ENCODE measurements around the gene BRD9. TPM values are rescaled to one million over a fixed set of nuclear protein-coding genes. Genes with fewer than 3 reads are reported as not detected.
A peak's percentile ranks its signal among the peaks of the same experiment; 100 is the strongest.
"Not testable (repeated sequence)": the region's sequence is repeated elsewhere in the genome, so short reads cannot be mapped to it uniquely, and the experiment has no call there.

Gene BRD9
- total and polyA plus RNA-seq, 9 of the 15 experiments (the other 6 are each of a cell fraction or from before 2014, with no cell fraction given) = 2.4 to 68.7 (median 44.9) TPM

GRCh38 chr5:934381-934967, 41.9 kb upstream of the BRD9 start:
- DNase-seq (ENCODE audit: extremely low read depth in 1 of 4, low spot score in 3 of 4); H4K20me1 ChIP-seq (replicated peaks; ENCODE audit: control insufficient read depth, insufficient read depth, low read length); H2AFZ ChIP-seq (ENCODE audit: low read depth, low read length); H3K36me3 ChIP-seq (ENCODE audit: control insufficient read depth, insufficient read depth, low read length); intact Hi-C loops (cut with micrococcal nuclease); BruUV-seq (replicated peaks); H3K9me1 ChIP-seq (ENCODE audit: control insufficient read depth, insufficient read depth, low read length); POLR2A ChIA-PET; H3K4me3 ChIP-seq; H3K9ac ChIP-seq (ENCODE audit: insufficient read depth in 1 of 2, low read depth in 2 of 2, low read length in 2 of 2); H3K4me2 ChIP-seq (ENCODE audit: insufficient read depth, low read length); H3K9me3 ChIP-seq (replicated peaks; ENCODE audit: control insufficient read depth, insufficient read depth, low read depth, low read length); H3K4me1 ChIP-seq (replicated peaks in 1 of 2; ENCODE audit: control insufficient read depth in 2 of 2, insufficient read depth in 2 of 2, low read length in 2 of 2); H3K79me2 ChIP-seq (ENCODE audit: control insufficient read depth, insufficient read depth, low read length); FAIRE-seq; H3K27ac ChIP-seq (ENCODE audit: extremely low read depth, low read depth, low read length); ATAC-seq; TF ChIP-seq REST (CRISPR knock-in tag; IDR thresholded peaks at IDR 0.05; ENCODE audit: low read depth): not testable (repeated sequence)
- CTCF ChIA-PET (ENCODE audit: low intra/inter-chr PET ratio) = interaction anchor here (1.3 kb wide), 1 partner anchor 81 kb away, joined by 3 read pairs; no protein-coding TSS in a partner anchor
- 6% methylated on average over 3 of the region's 3 CpGs for WGBS (ENCODE audit: insufficient coverage, low coverage, missing lambda C conversion rate)
- in situ Hi-C loops (cut with MboI) = loop anchor here (25.0 kb wide), 1 partner anchor 703 kb away; no protein-coding TSS in a partner anchor
- TF ChIP-seq RAD21 (CRISPR knock-in tag; conservative IDR thresholded peaks at IDR 0.05 in 1 of 2, IDR thresholded peaks at IDR 0.05 in 1 of 2) (peak; percentile 14 to 60; a peak in 3 of 4 replicates), REST (IDR thresholded peaks at IDR 0.05; ENCODE audit: borderline replicate concordance) (peak; percentile 19; the same call in 1 of the 2 replicates)
- TF ChIP-seq, protein P1, sequence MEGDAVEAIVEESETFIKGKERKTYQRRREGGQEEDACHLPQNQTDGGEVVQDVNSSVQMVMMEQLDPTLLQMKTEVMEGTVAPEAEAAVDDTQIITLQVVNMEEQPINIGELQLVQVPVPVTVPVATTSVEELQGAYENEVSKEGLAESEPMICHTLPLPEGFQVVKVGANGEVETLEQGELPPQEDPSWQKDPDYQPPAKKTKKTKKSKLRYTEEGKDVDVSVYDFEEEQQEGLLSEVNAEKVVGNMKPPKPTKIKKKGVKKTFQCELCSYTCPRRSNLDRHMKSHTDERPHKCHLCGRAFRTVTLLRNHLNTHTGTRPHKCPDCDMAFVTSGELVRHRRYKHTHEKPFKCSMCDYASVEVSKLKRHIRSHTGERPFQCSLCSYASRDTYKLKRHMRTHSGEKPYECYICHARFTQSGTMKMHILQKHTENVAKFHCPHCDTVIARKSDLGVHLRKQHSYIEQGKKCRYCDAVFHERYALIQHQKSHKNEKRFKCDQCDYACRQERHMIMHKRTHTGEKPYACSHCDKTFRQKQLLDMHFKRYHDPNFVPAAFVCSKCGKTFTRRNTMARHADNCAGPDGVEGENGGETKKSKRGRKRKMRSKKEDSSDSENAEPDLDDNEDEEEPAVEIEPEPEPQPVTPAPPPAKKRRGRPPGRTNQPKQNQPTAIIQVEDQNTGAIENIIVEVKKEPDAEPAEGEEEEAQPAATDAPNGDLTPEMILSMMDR (IDR thresholded peaks at IDR 0.05 in 2 of 3, conservative IDR thresholded peaks at IDR 0.05 in 1 of 3; ENCODE audit: insufficient read depth in 2 of 3, low read depth in 1 of 3, low read length in 3 of 3) = peak in 1 of 3 experiments; percentile 30; a peak in 2 of 6 replicates
- H3K27me3 ChIP-seq (ENCODE audit: control insufficient read depth in 2 of 2, insufficient read depth in 2 of 2, low read length in 2 of 2) = peaks cover 20 to 46% of the 10 kb centered on the region in 2 experiments

GRCh38 chr5:933951-934350, 41.4 kb upstream of the BRD9 start:
- H3K4me1 ChIP-seq (replicated peaks in 1 of 2; ENCODE audit: control insufficient read depth in 2 of 2, insufficient read depth in 2 of 2, low read length in 2 of 2); H3K79me2 ChIP-seq (ENCODE audit: control insufficient read depth, insufficient read depth, low read length); H3K9me3 ChIP-seq (replicated peaks; ENCODE audit: control insufficient read depth, insufficient read depth, low read depth, low read length); H3K4me2 ChIP-seq (ENCODE audit: insufficient read depth, low read length); ATAC-seq; H3K9ac ChIP-seq (ENCODE audit: insufficient read depth in 1 of 2, low read depth in 2 of 2, low read length in 2 of 2); intact Hi-C loops (cut with micrococcal nuclease); H3K9me1 ChIP-seq (ENCODE audit: control insufficient read depth, insufficient read depth, low read length); BruUV-seq (replicated peaks); H3K27ac ChIP-seq (ENCODE audit: extremely low read depth, low read depth, low read length); FAIRE-seq; POLR2A ChIA-PET; H4K20me1 ChIP-seq (replicated peaks; ENCODE audit: control insufficient read depth, insufficient read depth, low read length); H3K36me3 ChIP-seq (ENCODE audit: control insufficient read depth, insufficient read depth, low read length); H3K4me3 ChIP-seq; H2AFZ ChIP-seq (ENCODE audit: low read depth, low read length); DNase-seq (ENCODE audit: extremely low read depth in 1 of 4, low spot score in 3 of 4): not testable (repeated sequence)
- peaks cover 19 to 42% of the 10 kb centered on the region in 2 experiments for H3K27me3 ChIP-seq (ENCODE audit: control insufficient read depth in 2 of 2, insufficient read depth in 2 of 2, low read length in 2 of 2)
- CTCF ChIA-PET (ENCODE audit: low intra/inter-chr PET ratio) = interaction anchor here (1.3 kb wide), 1 partner anchor 81 kb away, joined by 3 read pairs; no protein-coding TSS in a partner anchor
- in situ Hi-C loops (cut with MboI) = loop anchor here (25.0 kb wide), 1 partner anchor 703 kb away; no protein-coding TSS in a partner anchor

Measured in K562 (cell line).